Measurements from ENCODE around the gene IL22RA2. TPM values are rescaled to one million over a fixed set of nuclear protein-coding genes. Genes with fewer than 3 reads are reported as not detected.

The IL22RA2 gene
- total and polyA plus RNA-seq, 7 experiments from 2014 or later = not detected

- ChIA-PET POLR2A (no interaction called here), CTCF (no interaction called here)
- ATAC-seq (no peak), DNase-seq (no peak)
- intact Hi-C loops (cut with micrococcal nuclease) = no loop called here
- H3K27ac ChIP-seq (ENCODE audit: low read depth, low read length) = no peak overlapping the region
- no peaks in the 10 kb centered on the region for H3K36me3 ChIP-seq (ENCODE audit: control insufficient read depth in 2 of 3, insufficient read depth in 3 of 3, low read length in 3 of 3)
- peaks cover 0 to 17% (median 0%) of the 10 kb centered on the region in 11 donors for H3K9me3 Mint-ChIP-seq
- no peak overlapping the region for H3K4me3 ChIP-seq (ENCODE audit: low read length)
- peaks cover 0 to 5% (median 0%) of the 10 kb centered on the region in 7 donors for H3K4me1 Mint-ChIP-seq
- no peaks in the 10 kb centered on the region for H3K4me1 ChIP-seq (ENCODE audit: control insufficient read depth in 2 of 2, insufficient read depth in 2 of 2, low read length in 2 of 2)
- no peaks in the 10 kb centered on the region for H3K9me3 ChIP-seq (ENCODE audit: control insufficient read depth in 2 of 3, low read length in 3 of 3)
- no peak overlapping the region for H3K4me3 Mint-ChIP-seq
- peaks cover 0 to 10% (median 9%) of the 10 kb centered on the region in 5 donors for H3K27me3 Mint-ChIP-seq
- no peaks in the 10 kb centered on the region for H3K27me3 ChIP-seq (ENCODE audit: control insufficient read depth in 2 of 2, insufficient read depth in 2 of 2, low read length in 2 of 2)
- peaks cover 0 to 27% (median 0%) of the 10 kb centered on the region in 5 donors for H3K36me3 Mint-ChIP-seq
- H3K27ac Mint-ChIP-seq = no peak overlapping the region
Observed at GRCh38 chr6:137147195-137147594, 26.2 kb downstream of the IL22RA2 start.

GRCh38 chr6:137146206-137146605, 27.2 kb downstream of the IL22RA2 start:
- H3K27me3 ChIP-seq (ENCODE audit: control insufficient read depth in 2 of 2, insufficient read depth in 2 of 2, low read length in 2 of 2) = no peaks in the 10 kb centered on the region
- Mint-ChIP-seq H3K36me3 (peaks cover 0 to 20% (median 0%) of the 10 kb centered on the region in 5 donors), H3K4me1 (peaks cover 0 to 5% (median 0%) of the 10 kb centered on the region in 7 donors), H3K27ac (no peak overlapping the region), H3K9me3 (peaks cover 0 to 12% (median 0%) of the 10 kb centered on the region in 11 donors), H3K4me3 (no peak overlapping the region), H3K27me3 (peaks cover 0 to 10% (median 4%) of the 10 kb centered on the region in 5 donors)
- CTCF ChIA-PET = no interaction called here
- H3K4me3 ChIP-seq (ENCODE audit: low read length) = no peak overlapping the region
- no peaks in the 10 kb centered on the region for H3K9me3 ChIP-seq (ENCODE audit: control insufficient read depth in 2 of 3, low read length in 3 of 3)
- no peaks in the 10 kb centered on the region for H3K4me1 ChIP-seq (ENCODE audit: control insufficient read depth in 2 of 2, insufficient read depth in 2 of 2, low read length in 2 of 2)
- H3K36me3 ChIP-seq (ENCODE audit: control insufficient read depth in 2 of 3, insufficient read depth in 3 of 3, low read length in 3 of 3) = no peaks in the 10 kb centered on the region
- ATAC-seq = no peak
- intact Hi-C loops (cut with micrococcal nuclease) = no loop called here
- DNase-seq = no peak
- H3K27ac ChIP-seq (ENCODE audit: low read depth, low read length) = no peak overlapping the region
- POLR2A ChIA-PET = no interaction called here

DNA sequence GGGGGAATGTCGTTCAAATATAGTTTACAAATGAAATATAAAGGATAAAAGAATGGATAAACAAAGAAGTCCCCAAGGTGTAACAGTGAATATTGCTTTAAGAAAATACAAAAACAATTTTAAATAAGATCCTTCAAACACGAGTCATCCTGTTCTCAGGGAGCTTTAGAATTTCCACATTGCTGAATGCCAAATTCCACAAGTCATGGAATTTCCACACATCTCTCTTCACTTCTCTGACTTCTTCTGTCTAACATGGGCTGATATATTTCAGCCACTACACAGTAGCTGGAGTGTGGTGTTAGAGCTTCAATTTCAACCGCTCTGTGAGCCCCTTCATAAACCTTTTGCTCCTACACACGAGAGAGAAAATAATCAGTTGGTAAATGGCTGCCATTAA, 28.0 kb downstream of the IL22RA2 start:
- no peaks in the 10 kb centered on the region for H3K4me1 ChIP-seq (ENCODE audit: control insufficient read depth in 2 of 2, insufficient read depth in 2 of 2, low read length in 2 of 2)
- Mint-ChIP-seq H3K4me1 (peaks cover 0 to 5% (median 0%) of the 10 kb centered on the region in 7 donors), H3K36me3 (peaks cover 0 to 16% (median 0%) of the 10 kb centered on the region in 5 donors), H3K27me3 (peaks cover 0 to 10% (median 4%) of the 10 kb centered on the region in 5 donors), H3K27ac (no peak overlapping the region), H3K9me3 (peaks cover 0 to 8% (median 0%) of the 10 kb centered on the region in 11 donors), H3K4me3 (no peak overlapping the region)
- H3K4me3 ChIP-seq (ENCODE audit: low read length) = no peak overlapping the region
- no peak overlapping the region for H3K27ac ChIP-seq (ENCODE audit: low read depth, low read length)
- H3K27me3 ChIP-seq (ENCODE audit: control insufficient read depth in 2 of 2, insufficient read depth in 2 of 2, low read length in 2 of 2) = no peaks in the 10 kb centered on the region
- H3K9me3 ChIP-seq (ENCODE audit: control insufficient read depth in 2 of 3, low read length in 3 of 3) = no peaks in the 10 kb centered on the region
- no peaks in the 10 kb centered on the region for H3K36me3 ChIP-seq (ENCODE audit: control insufficient read depth in 2 of 3, insufficient read depth in 3 of 3, low read length in 3 of 3)
- DNase-seq (no peak), ATAC-seq (no peak)
- ChIA-PET POLR2A (no interaction called here), CTCF (interaction anchor here (0.6 kb wide), 1 partner anchor 291 kb away, joined by 3 read pairs; no protein-coding TSS in a partner anchor)
- intact Hi-C loops (cut with micrococcal nuclease) = no loop called here

DNA sequence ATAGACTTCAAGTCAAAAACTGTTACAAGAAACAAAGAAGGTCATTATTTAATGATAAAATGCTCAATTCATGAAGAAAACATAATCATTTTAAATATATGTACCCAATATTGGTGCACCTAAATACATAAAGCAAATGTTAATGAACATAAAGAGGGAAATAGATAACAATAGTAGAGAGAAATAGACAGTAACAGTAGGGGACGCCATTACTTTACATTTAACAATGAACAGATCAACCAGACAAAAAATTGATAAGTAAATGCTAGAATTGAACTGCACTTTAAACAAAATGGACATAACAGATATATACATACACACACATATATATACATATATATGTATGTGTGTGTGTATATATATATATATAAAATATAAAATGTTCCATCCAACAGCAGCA, 37.4 kb downstream of the IL22RA2 start:
- peaks cover 12 to 57% (median 30%) of the 10 kb centered on the region in 5 donors for H3K27me3 Mint-ChIP-seq
- no peak overlapping the region for H3K4me3 Mint-ChIP-seq
- intact Hi-C loops (cut with micrococcal nuclease) = loop anchor here in 1 of 2 donors (1.0 to 5.0 kb wide), 2 partner anchors 136 to 178 kb away; no protein-coding TSS in a partner anchor
- H3K36me3 ChIP-seq (ENCODE audit: control insufficient read depth in 2 of 3, insufficient read depth in 3 of 3, low read length in 3 of 3) = no peaks in the 10 kb centered on the region
- DNase-seq = no peak
- no peaks in the 10 kb centered on the region for H3K4me1 ChIP-seq (ENCODE audit: control insufficient read depth in 2 of 2, insufficient read depth in 2 of 2, low read length in 2 of 2)
- H3K27me3 ChIP-seq (ENCODE audit: control insufficient read depth in 2 of 2, insufficient read depth in 2 of 2, low read length in 2 of 2) = no peaks in the 10 kb centered on the region
- peaks cover 0 to 7% (median 0%) of the 10 kb centered on the region in 3 experiments for H3K9me3 ChIP-seq (ENCODE audit: control insufficient read depth in 2 of 3, low read length in 3 of 3)
- ChIA-PET CTCF (no interaction called here), POLR2A (no interaction called here)
- no peak overlapping the region for H3K27ac ChIP-seq (ENCODE audit: low read depth, low read length)
- H3K9me3 Mint-ChIP-seq = peaks cover 0 to 36% (median 12%) of the 10 kb centered on the region in 11 donors
- ATAC-seq = no peak
- H3K4me3 ChIP-seq (ENCODE audit: low read length) = no peak overlapping the region
- no peak overlapping the region for H3K27ac Mint-ChIP-seq
- H3K4me1 Mint-ChIP-seq = no peaks in the 10 kb centered on the region
- peaks cover 0 to 17% (median 0%) of the 10 kb centered on the region in 5 donors for H3K36me3 Mint-ChIP-seq

DNA sequence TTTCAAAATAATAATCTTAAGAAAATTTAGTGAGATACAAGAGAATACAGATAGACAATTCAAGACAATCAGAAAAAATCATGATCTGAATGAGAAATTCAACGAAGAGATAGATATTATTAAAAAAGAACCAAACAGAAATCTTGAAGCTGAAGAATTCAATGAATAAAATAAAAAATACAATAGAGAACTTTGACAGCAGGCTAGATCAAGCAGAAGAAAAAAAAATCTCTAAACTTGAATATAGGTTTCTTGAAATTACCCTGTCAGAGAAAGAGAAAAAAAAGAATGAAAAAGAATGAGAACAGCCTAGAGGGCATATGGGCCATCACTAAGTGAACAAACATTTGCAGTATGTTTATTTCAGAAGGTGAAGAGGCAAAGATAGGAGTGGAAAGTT, 39.0 kb downstream of the IL22RA2 start:
- Mint-ChIP-seq H3K36me3 (peaks cover 0 to 17% (median 0%) of the 10 kb centered on the region in 5 donors), H3K27ac (no peak overlapping the region), H3K27me3 (peaks cover 14 to 61% (median 31%) of the 10 kb centered on the region in 5 donors), H3K4me1 (no peaks in the 10 kb centered on the region), H3K9me3 (peaks cover 0 to 36% (median 12%) of the 10 kb centered on the region in 11 donors), H3K4me3 (no peak overlapping the region)
- ChIA-PET POLR2A (interaction anchor here (0.6 kb wide), 1 partner anchor 27 kb away, joined by 3 read pairs; no protein-coding TSS in a partner anchor), CTCF (no interaction called here)
- no peak overlapping the region for H3K4me3 ChIP-seq (ENCODE audit: low read length)
- H3K27ac ChIP-seq (ENCODE audit: low read depth, low read length) = no peak overlapping the region
- no peak for DNase-seq
- H3K27me3 ChIP-seq (ENCODE audit: control insufficient read depth in 2 of 2, insufficient read depth in 2 of 2, low read length in 2 of 2) = no peaks in the 10 kb centered on the region
- intact Hi-C loops (cut with micrococcal nuclease) = no loop called here
- H3K4me1 ChIP-seq (ENCODE audit: control insufficient read depth in 2 of 2, insufficient read depth in 2 of 2, low read length in 2 of 2) = no peaks in the 10 kb centered on the region
- H3K36me3 ChIP-seq (ENCODE audit: control insufficient read depth in 2 of 3, insufficient read depth in 3 of 3, low read length in 3 of 3) = no peaks in the 10 kb centered on the region
- H3K9me3 ChIP-seq (ENCODE audit: control insufficient read depth in 2 of 3, low read length in 3 of 3) = peaks cover 0 to 7% (median 0%) of the 10 kb centered on the region in 3 experiments
- no peak for ATAC-seq

DNA sequence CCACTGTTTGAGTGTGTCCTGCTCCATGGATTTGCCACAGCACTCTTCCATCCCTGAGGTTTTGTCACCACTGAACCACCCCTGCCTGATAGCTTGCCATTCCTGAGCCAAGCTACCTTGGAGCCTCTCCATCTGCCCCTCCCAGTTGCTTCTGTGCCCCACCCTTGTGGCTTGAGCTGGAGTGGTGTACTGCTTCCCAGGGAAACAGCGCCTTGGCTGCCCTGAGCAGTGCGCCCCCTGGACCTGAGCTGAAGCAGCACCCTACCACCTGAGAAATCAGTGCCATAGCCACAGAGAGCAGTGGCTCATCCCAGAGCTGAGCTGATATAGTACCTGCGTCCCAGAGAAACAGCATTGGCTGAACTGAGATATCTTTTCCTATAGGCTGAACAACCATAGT, 40.3 kb downstream of the IL22RA2 start:
- H3K27me3 Mint-ChIP-seq = peaks cover 17 to 60% (median 39%) of the 10 kb centered on the region in 5 donors
- peaks cover 0 to 42% (median 12%) of the 10 kb centered on the region in 11 donors for H3K9me3 Mint-ChIP-seq
- H3K27ac Mint-ChIP-seq = no peak overlapping the region
- H3K27me3 ChIP-seq (ENCODE audit: control insufficient read depth in 2 of 2, insufficient read depth in 2 of 2, low read length in 2 of 2) = no peaks in the 10 kb centered on the region
- CTCF ChIA-PET = no interaction called here
- no peak overlapping the region for H3K4me3 Mint-ChIP-seq
- no peaks in the 10 kb centered on the region for H3K4me1 Mint-ChIP-seq
- intact Hi-C loops (cut with micrococcal nuclease) = no loop called here
- H3K9me3 ChIP-seq (ENCODE audit: control insufficient read depth in 2 of 3, low read length in 3 of 3) = peaks cover 0 to 7% (median 0%) of the 10 kb centered on the region in 3 experiments
- POLR2A ChIA-PET = no interaction called here
- no peaks in the 10 kb centered on the region for H3K36me3 ChIP-seq (ENCODE audit: control insufficient read depth in 2 of 3, insufficient read depth in 3 of 3, low read length in 3 of 3)
- DNase-seq = no peak
- no peak overlapping the region for H3K4me3 ChIP-seq (ENCODE audit: low read length)
- H3K36me3 Mint-ChIP-seq = peaks cover 0 to 19% (median 0%) of the 10 kb centered on the region in 5 donors
- H3K27ac ChIP-seq (ENCODE audit: low read depth, low read length) = no peak overlapping the region
- no peaks in the 10 kb centered on the region for H3K4me1 ChIP-seq (ENCODE audit: control insufficient read depth in 2 of 2, insufficient read depth in 2 of 2, low read length in 2 of 2)
- ATAC-seq = no peak

GRCh38 chr6:137126875-137127485, 46.5 kb downstream of the IL22RA2 start:
- H3K27me3 ChIP-seq (ENCODE audit: control insufficient read depth in 2 of 2, insufficient read depth in 2 of 2, low read length in 2 of 2) = no peaks in the 10 kb centered on the region
- no peak for DNase-seq
- H3K4me3 Mint-ChIP-seq = no peak overlapping the region
- peaks cover 8 to 49% (median 20%) of the 10 kb centered on the region in 5 donors for H3K27me3 Mint-ChIP-seq
- ATAC-seq = no peak
- no peak overlapping the region for H3K4me3 ChIP-seq (ENCODE audit: low read length)
- peaks cover 0 to 2% (median 0%) of the 10 kb centered on the region in 7 donors for H3K4me1 Mint-ChIP-seq
- H3K9me3 ChIP-seq (ENCODE audit: control insufficient read depth in 2 of 3, low read length in 3 of 3) = no peaks in the 10 kb centered on the region
- H3K36me3 ChIP-seq (ENCODE audit: control insufficient read depth in 2 of 3, insufficient read depth in 3 of 3, low read length in 3 of 3) = no peaks in the 10 kb centered on the region
- ChIA-PET CTCF (no interaction called here), POLR2A (no interaction called here)
- intact Hi-C loops (cut with micrococcal nuclease) = no loop called here
- H3K27ac ChIP-seq (ENCODE audit: low read depth, low read length) = no peak overlapping the region
- H3K36me3 Mint-ChIP-seq = peaks cover 0 to 9% (median 0%) of the 10 kb centered on the region in 5 donors
- H3K4me1 ChIP-seq (ENCODE audit: control insufficient read depth in 2 of 2, insufficient read depth in 2 of 2, low read length in 2 of 2) = no peaks in the 10 kb centered on the region
- peaks cover 0 to 24% (median 3%) of the 10 kb centered on the region in 11 donors for H3K9me3 Mint-ChIP-seq
- no peak overlapping the region for H3K27ac Mint-ChIP-seq
